GM12891 (cell line): ENCODE measurements around the gene TCF7L1.

Experiments used
- POLR2A ChIP-seq: IDR thresholded peaks from 2 replicates; pipeline ENCODE4 v1.6.1; 2011; ENCODE audit warnings: low read depth, low read length, control low read depth
- TAF1 ChIP-seq: IDR thresholded peaks from 2 replicates; pipeline ENCODE4 v1.6.1; 2011; ENCODE audit warnings: low read depth, low read length, control low read depth

DNA sequence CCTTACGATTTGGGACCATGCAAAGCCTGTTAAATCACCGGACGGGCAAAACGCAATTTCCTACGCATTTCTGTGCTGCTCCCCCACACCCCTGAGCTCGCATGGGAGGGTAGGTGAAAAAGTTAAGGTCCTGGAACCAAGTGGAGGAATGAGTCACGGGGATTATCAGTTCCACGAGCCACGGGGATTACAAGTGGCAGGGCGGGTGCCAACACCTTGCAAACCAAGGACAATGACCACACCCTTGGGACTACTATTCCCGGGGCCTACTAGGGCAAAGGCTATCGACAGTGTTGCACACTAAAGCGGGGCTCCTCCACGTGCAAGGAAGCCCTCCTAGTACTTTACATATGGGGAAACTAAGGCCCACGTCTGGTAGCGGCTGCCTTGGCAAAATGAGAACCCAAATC lies 220.7 kb downstream of the TCF7L1 start:
- TF ChIP-seq POLR2A (no peak), TAF1 (no peak)
